IMR-90 (cell line): ENCODE data around the gene ZNF593. TPM values are rescaled to one million over a fixed set of nuclear protein-coding genes. Genes with fewer than 3 reads are reported as not detected.

Experiments
- ATAC-seq: fragments of 200-7000 bp; cut with Tn5 transposase; 2 replicates; pipeline ENCODE4 v1.9.1; 2020; ENCODE audit warnings: low read depth, mild to moderate bottlenecking, moderate library complexity
- BruUV-seq: library from RNA; stranded (reverse); fragments of 400-500 nt; replicated peaks from 2 replicates; lab custom pipeline; 2021; lab: Mats Ljungman, UMichigan
- CTCF ChIA-PET: fragments of 300-600 bp; formaldehyde crosslinking; extraction: SDS; loops from one replicate; lab custom pipeline; 2021; ENCODE audit warnings: antibody characterized with exemption; lab: Yijun Ruan, JAX
- POLR2A ChIA-PET: fragments of 300-600 bp; sonication (Branson Sonifier 250); formaldehyde crosslinking; loops from one replicate; lab custom pipeline; 2022; ENCODE audit warnings: antibody characterized with exemption; ENCODE audit not compliant: unreplicated experiment; lab: Charles Lee
- DNase-seq: peaks from one replicate; pipeline ENCODE4 v3.0.0; 2013
- H2AFZ ChIP-seq: replicated peaks from 2 replicates; pipeline ENCODE3; 2013; ENCODE audit warnings: low read length, mild to moderate bottlenecking; ENCODE audit not compliant: poor library complexity
- H2AK5ac ChIP-seq: 2 replicates; pipeline ENCODE4 v1.6.1; 2013; ENCODE audit warnings: low read depth, low read length, inconsistent platforms
- H2AK9ac ChIP-seq: replicated peaks from 2 replicates; pipeline ENCODE3; 2013; ENCODE audit warnings: mild to moderate bottlenecking, low read depth, low read length, moderate library complexity; ENCODE audit not compliant: poor library complexity
- H2BK120ac ChIP-seq: 2 replicates; pipeline ENCODE4 v1.6.1; 2013; ENCODE audit warnings: low read depth, low read length, inconsistent platforms
- H2BK15ac ChIP-seq: 3 replicates; pipeline ENCODE4 v1.6.1; 2013; ENCODE audit warnings: low read depth, low read length, inconsistent platforms
- H2BK20ac ChIP-seq: 2 replicates; pipeline ENCODE4 v1.6.1; 2013; ENCODE audit warnings: low read depth, mild to moderate bottlenecking, inconsistent platforms, low read length, moderate library complexity
- H2BK5ac ChIP-seq: 2 replicates; pipeline ENCODE4 v1.6.1; 2013; ENCODE audit warnings: mild to moderate bottlenecking, low read depth, low read length, inconsistent platforms; ENCODE audit not compliant: poor library complexity, severe bottlenecking
- H3K14ac ChIP-seq: replicated peaks from 2 replicates; pipeline ENCODE4 v1.6.1; 2013; ENCODE audit warnings: low read depth, low read length, inconsistent platforms
- H3K18ac ChIP-seq: 2 replicates; pipeline ENCODE4 v1.6.1; 2013; ENCODE audit warnings: low read depth, low read length, control low read depth
- H3K23ac ChIP-seq: 2 replicates; pipeline ENCODE4 v1.6.1; 2013; ENCODE audit warnings: low read depth, low read length, inconsistent platforms
- H3K27ac ChIP-seq: 2 replicates; pipeline ENCODE4 v1.5.1; 2013; ENCODE audit warnings: mild to moderate bottlenecking, control low read depth, low read length; ENCODE audit not compliant: insufficient read depth
- H3K27me3 ChIP-seq: 2 replicates; pipeline ENCODE4 v1.6.1; 2013; ENCODE audit warnings: low read length; ENCODE audit not compliant: control insufficient read depth, insufficient read depth
- H3K36me3 ChIP-seq: 2 replicates; pipeline ENCODE4 v1.6.1; 2013; ENCODE audit warnings: low read length, mixed read lengths; ENCODE audit not compliant: control insufficient read depth, insufficient read depth
- H3K4ac ChIP-seq: 2 replicates; pipeline ENCODE4 v1.6.1; 2013; ENCODE audit warnings: low read depth, low read length, inconsistent platforms
- H3K4me1 ChIP-seq: 2 replicates; pipeline ENCODE4 v1.6.1; 2013; ENCODE audit warnings: low read length, mixed read lengths; ENCODE audit not compliant: control insufficient read depth, insufficient read depth
- H3K4me2 ChIP-seq: 2 replicates; pipeline ENCODE4 v1.6.1; 2013; ENCODE audit warnings: low read depth, mild to moderate bottlenecking, control low read depth, low read length, moderate library complexity
- H3K4me3 ChIP-seq: 2 replicates; pipeline ENCODE4 v1.5.1; 2013; ENCODE audit warnings: low read depth, mild to moderate bottlenecking, control low read depth, low read length, moderate library complexity; ENCODE audit not compliant: insufficient read depth
- H3K56ac ChIP-seq: 2 replicates; pipeline ENCODE4 v1.6.1; 2013; ENCODE audit warnings: low read length, inconsistent platforms; ENCODE audit not compliant: insufficient read depth; ENCODE audit errors: extremely low read depth
- H3K79me1 ChIP-seq, 2 experiments: 2 replicates each; pipeline ENCODE4 v1.6.1; 2013; ENCODE audit warnings: low read length in 2 of 2, inconsistent platforms in 1 of 2, low read depth in 1 of 2
- H3K9ac ChIP-seq: 2 replicates; pipeline ENCODE4 v1.6.1; 2013; ENCODE audit warnings: low read depth, low read length, control low read depth
- H3K9me1 ChIP-seq: 2 replicates; pipeline ENCODE4 v1.6.1; 2013; ENCODE audit warnings: low read length, inconsistent platforms; ENCODE audit not compliant: insufficient read depth
- H3K9me3 ChIP-seq: 2 replicates; pipeline ENCODE4 v1.6.1; 2013; ENCODE audit warnings: low read length; ENCODE audit not compliant: control insufficient read depth, insufficient read depth
- H4K20me1 ChIP-seq: 2 replicates; pipeline ENCODE4 v1.6.1; 2013; ENCODE audit warnings: low read length, inconsistent platforms; ENCODE audit not compliant: insufficient read depth
- H4K5ac ChIP-seq: 2 replicates; pipeline ENCODE4 v1.6.1; 2013; ENCODE audit warnings: mild to moderate bottlenecking, low read depth, low read length, control low read depth
- H4K8ac ChIP-seq, 2 experiments: 2 replicates each; pipeline ENCODE4 v1.6.1; 2013; ENCODE audit warnings: low read depth in 2 of 2, low read length in 2 of 2, control low read depth in 1 of 2, inconsistent platforms in 1 of 2
- H4K91ac ChIP-seq: 2 replicates; pipeline ENCODE4 v1.6.1; 2013; ENCODE audit warnings: low read depth, low read length, inconsistent platforms; ENCODE audit not compliant: insufficient read depth
- CHD1 ChIP-seq: IDR thresholded peaks from 2 replicates; pipeline ENCODE4 v1.6.1; 2012; ENCODE audit warnings: low read depth, low read length, improper control_type of control experiment
- FOS ChIP-seq: fragments of 150-350 bp; IDR thresholded peaks from 2 replicates; pipeline ENCODE4 v1.6.1; 2016; ENCODE audit warnings: low read depth, low read length
- MAZ ChIP-seq: IDR thresholded peaks from 2 replicates; pipeline ENCODE4 v1.6.1; 2012; ENCODE audit warnings: low read depth, mild to moderate bottlenecking, low read length, improper control_type of control experiment, moderate library complexity, borderline replicate concordance
- NFE2L2 ChIP-seq: fragments of 150-350 bp; IDR thresholded peaks from 2 replicates; pipeline ENCODE4 v1.6.1; 2016; ENCODE audit warnings: low read depth, mild to moderate bottlenecking, low read length
- RAD21 ChIP-seq: IDR thresholded peaks from 2 replicates; pipeline ENCODE4 v1.6.1; 2012; ENCODE audit warnings: low read length, improper control_type of control experiment
- RCOR1 ChIP-seq: IDR thresholded peaks from 2 replicates; pipeline ENCODE4 v1.6.1; 2012; ENCODE audit warnings: mild to moderate bottlenecking, low read length, improper control_type of control experiment; ENCODE audit not compliant: insufficient replicate concordance
- RFX5 ChIP-seq: IDR thresholded peaks from 2 replicates; pipeline ENCODE4 v1.8.0; 2012; ENCODE audit warnings: low read depth, mild to moderate bottlenecking, low read length, moderate library complexity
- SMC3 ChIP-seq: fragments of 150-350 bp; IDR thresholded peaks from 2 replicates; pipeline ENCODE4 v1.6.1; 2016; ENCODE audit warnings: low read depth, mild to moderate bottlenecking, antibody characterized with exemption, low read length, moderate library complexity
- WGBS, 2 experiments: methylation state at CpG; one replicate each; pipeline versions ENCODE4 v1.1.5 to v1.1.7; 2013; ENCODE audit warnings: missing lambda C conversion rate in 2 of 2; ENCODE audit not compliant: insufficient read length in 1 of 2; ENCODE audit errors: extremely low coverage in 2 of 2; 5-methylcytosine and 5-hydroxymethylcytosine counted together
- dilution Hi-C: fragments of 300-500 bp; cut with HindIII; formaldehyde crosslinking; loops from one replicate; pipeline ENCODE4 v1.14.3; 2018; ENCODE audit warnings: low sequenced_read_pairs; ENCODE audit not compliant: unreplicated experiment
- in situ Hi-C: fragments of 300-500 bp; cut with MboI; formaldehyde crosslinking; loops from 3 replicates; pipeline ENCODE4 v1.14.3; 2019; ENCODE audit warnings: low sequenced_read_pairs, inconsistent platforms, mixed read lengths
- intact Hi-C: fragments of 100-400 bp; cut with micrococcal nuclease; formaldehyde crosslinking; loops from 2 replicates; pipeline ENCODE4 v1.10.0; 2022
- polyA plus RNA-seq, 3 experiments: library from polyadenylated mRNA; depleted of rRNA; stranded (reverse); fragments of >200 nt; gene quantifications; 2 replicates each; pipeline ENCODE4 v1.2.3, GENCODE V29; 2012; ENCODE audit warnings: low replicate concordance in 1 of 3
- total RNA-seq: library from RNA; depleted of rRNA; stranded (reverse); fragments of >200 nt; gene quantifications from 2 replicates; pipeline ENCODE4 v1.2.3, GENCODE V29; 2012

ZNF593 gene
- total and polyA plus RNA-seq, 2 of the 4 experiments (the other 2 are of a cell fraction), result 22.2 to 57.7 TPM

DNA sequence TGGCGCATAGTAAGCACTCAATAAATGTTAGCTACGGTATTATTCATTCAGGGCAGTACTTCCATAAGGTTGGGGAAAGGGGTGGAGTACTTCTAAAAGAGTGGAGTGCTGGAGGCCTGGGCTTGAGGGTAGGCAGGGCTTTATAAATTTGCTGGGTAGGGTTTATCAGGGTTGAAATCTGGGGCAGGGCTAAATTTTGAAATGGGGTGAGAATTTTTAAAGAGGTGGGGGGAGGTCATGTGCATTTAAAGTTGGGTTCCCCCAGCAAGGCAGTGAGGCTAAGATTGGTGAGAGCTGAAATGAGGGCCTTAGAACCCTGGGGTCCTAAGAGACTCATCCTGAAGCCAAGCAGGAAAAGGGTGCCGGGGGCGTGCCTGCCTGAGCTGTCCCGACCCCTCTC lies 30.7 kb downstream of the ZNF593 start:
- BruUV-seq, result no TSS peak
- no peaks in the 10 kb centered on the region for H3K9me3 ChIP-seq
- H2BK20ac ChIP-seq, result no peak overlapping the region
- peak overlapping the region; percentile 8 for H2AFZ ChIP-seq
- no peak overlapping the region for H2BK15ac ChIP-seq
- H2AK5ac ChIP-seq, result no peak overlapping the region
- H3K4me2 ChIP-seq, result no peak overlapping the region
- 85% methylated on average over 2 of the region's 5 CpGs; no CpG with 5 or more reads in 1 of the 2 experiments for WGBS, 2 experiments
- ChIA-PET POLR2A (no interaction called here), CTCF (no interaction called here)
- no peak overlapping the region for H3K9ac ChIP-seq
- no peak overlapping the region for H3K18ac ChIP-seq
- in situ Hi-C loops, result no loop called here
- H2BK5ac ChIP-seq, result no peak overlapping the region
- DNase-seq (no peak), ATAC-seq (no peak)
- no peaks in the 10 kb centered on the region for H3K36me3 ChIP-seq
- no peaks in the 10 kb centered on the region for H4K20me1 ChIP-seq
- dilution Hi-C loops, result no loop called here
- no peak overlapping the region for H3K4ac ChIP-seq
- H3K14ac ChIP-seq, result no peak overlapping the region
- no peak overlapping the region for H2AK9ac ChIP-seq
- no peak overlapping the region for H3K27ac ChIP-seq
- H4K8ac ChIP-seq, result no peak overlapping the region
- H4K91ac ChIP-seq, result no peak overlapping the region
- H3K9me1 ChIP-seq, result no peaks in the 10 kb centered on the region
- no peak overlapping the region for H4K5ac ChIP-seq
- no peak overlapping the region for H3K23ac ChIP-seq
- H2BK120ac ChIP-seq, result no peak overlapping the region
- TF ChIP-seq FOS (no peak), NFE2L2 (no peak), RCOR1 (no peak), SMC3 (no peak), RFX5 (no peak), MAZ (no peak), RAD21 (no peak), CHD1 (no peak)
- intact Hi-C loops, result no loop called here
- no peaks in the 10 kb centered on the region for H3K79me1 ChIP-seq
- H3K27me3 ChIP-seq, result peaks cover 56% of the 10 kb centered on the region
- H3K4me1 ChIP-seq, result no peaks in the 10 kb centered on the region
- no peak overlapping the region for H3K56ac ChIP-seq
- H3K4me3 ChIP-seq, result no peak overlapping the region
